ENCODE results near the gene GRIK4.

- TF ChIP-seq, protein P1, sequence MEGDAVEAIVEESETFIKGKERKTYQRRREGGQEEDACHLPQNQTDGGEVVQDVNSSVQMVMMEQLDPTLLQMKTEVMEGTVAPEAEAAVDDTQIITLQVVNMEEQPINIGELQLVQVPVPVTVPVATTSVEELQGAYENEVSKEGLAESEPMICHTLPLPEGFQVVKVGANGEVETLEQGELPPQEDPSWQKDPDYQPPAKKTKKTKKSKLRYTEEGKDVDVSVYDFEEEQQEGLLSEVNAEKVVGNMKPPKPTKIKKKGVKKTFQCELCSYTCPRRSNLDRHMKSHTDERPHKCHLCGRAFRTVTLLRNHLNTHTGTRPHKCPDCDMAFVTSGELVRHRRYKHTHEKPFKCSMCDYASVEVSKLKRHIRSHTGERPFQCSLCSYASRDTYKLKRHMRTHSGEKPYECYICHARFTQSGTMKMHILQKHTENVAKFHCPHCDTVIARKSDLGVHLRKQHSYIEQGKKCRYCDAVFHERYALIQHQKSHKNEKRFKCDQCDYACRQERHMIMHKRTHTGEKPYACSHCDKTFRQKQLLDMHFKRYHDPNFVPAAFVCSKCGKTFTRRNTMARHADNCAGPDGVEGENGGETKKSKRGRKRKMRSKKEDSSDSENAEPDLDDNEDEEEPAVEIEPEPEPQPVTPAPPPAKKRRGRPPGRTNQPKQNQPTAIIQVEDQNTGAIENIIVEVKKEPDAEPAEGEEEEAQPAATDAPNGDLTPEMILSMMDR (IDR thresholded peaks at IDR 0.05; ENCODE audit: insufficient read depth, low read depth, low read length): no peak
- no peak for TF ChIP-seq EZH2 (IDR thresholded peaks at IDR 0.05; ENCODE audit: insufficient read depth, low read length)
Measured at GRCh38 chr11:121035169-121035755, 523.7 kb downstream of the GRIK4 start.
